Measurements from ENCODE around the gene BRPF1.

The BRPF1 gene

GRCh38 chr3:9732080-9732739 lies 675 bp downstream of the BRPF1 start:
- DNase-seq (ENCODE audit: low read depth, low spot score): no peak

- DNase-seq (ENCODE audit: low read depth, low spot score): no peak
These were observed 1.2 kb downstream of the BRPF1 start for GRCh38 chr3:9732740-9733115.

- DNase-seq (ENCODE audit: low read depth, low spot score): no peak
These were observed 5.3 kb downstream of the BRPF1 start for GRCh38 chr3:9736831-9737230.

GRCh38 chr3:9739181-9739580 lies 7.6 kb downstream of the BRPF1 start:
- no peak for DNase-seq (ENCODE audit: low read depth, low spot score)

- DNase-seq (ENCODE audit: low read depth, low spot score): no peak
These were observed 11.0 kb downstream of the BRPF1 start for GRCh38 chr3:9742560-9742959.

GRCh38 chr3:9743548-9743947 lies 12.0 kb downstream of the BRPF1 start:
- DNase-seq (ENCODE audit: low read depth, low spot score): no peak

- no peak for DNase-seq (ENCODE audit: low read depth, low spot score)
These were observed 12.6 kb downstream of the BRPF1 start for GRCh38 chr3:9744162-9744561.

GRCh38 chr3:9745521-9745920 lies 14.0 kb downstream of the BRPF1 start:
- no peak for DNase-seq (ENCODE audit: low read depth, low spot score)

- no peak for DNase-seq (ENCODE audit: low read depth, low spot score)
These were observed 14.8 kb downstream of the BRPF1 start for GRCh38 chr3:9746330-9746729.

GRCh38 chr3:9747267-9747666 lies 15.7 kb downstream of the BRPF1 start:
- no peak for DNase-seq (ENCODE audit: low read depth, low spot score)

GRCh38 chr3:9748031-9748430 lies 16.5 kb downstream of the BRPF1 start:
- no peak for DNase-seq (ENCODE audit: low read depth, low spot score)

GRCh38 chr3:9749296-9749644 lies 17.7 kb downstream of the BRPF1 start:
- no peak for DNase-seq (ENCODE audit: low read depth, low spot score)

- DNase-seq (ENCODE audit: low read depth, low spot score): peak; percentile 91
These were observed 18.4 kb downstream of the BRPF1 start, which contains the start of gene OGG1 for GRCh38 chr3:9749645-9750555. OGG1 (plus strand) TSS chr3:9749952; CDS start chr3:9750287, 335 bp downstream.

GRCh38 chr3:9750556-9751411 lies 19.2 kb downstream of the BRPF1 start:
- no peak for DNase-seq (ENCODE audit: low read depth, low spot score)

GRCh38 chr3:9754678-9755077 lies 23.1 kb downstream of the BRPF1 start:
- DNase-seq (ENCODE audit: low read depth, low spot score): no peak

- no peak for DNase-seq (ENCODE audit: low read depth, low spot score)
These were observed 25.9 kb downstream of the BRPF1 start for GRCh38 chr3:9757427-9757826.

- no peak for DNase-seq (ENCODE audit: low read depth, low spot score)
These were observed 29.4 kb downstream of the BRPF1 start for GRCh38 chr3:9760779-9761505.

GRCh38 chr3:9761919-9762318 lies 30.4 kb downstream of the BRPF1 start:
- no peak for DNase-seq (ENCODE audit: low read depth, low spot score)

- DNase-seq (ENCODE audit: low read depth, low spot score): no peak
These were observed 31.3 kb downstream of the BRPF1 start for GRCh38 chr3:9762871-9763270.

- no peak for DNase-seq (ENCODE audit: low read depth, low spot score)
These were observed 34.3 kb downstream of the BRPF1 start for GRCh38 chr3:9765865-9766264.

GRCh38 chr3:9767418-9767817 lies 35.9 kb downstream of the BRPF1 start:
- no peak for DNase-seq (ENCODE audit: low read depth, low spot score)

Data from activated naive CD8-positive, alpha-beta T cell treated with anti-CD3 and anti-CD28 coated beads, Interleukin-2, amount 50 U/mL, for 16 hours (primary cell).